ENCODE results near the gene OTOR.

DNA sequence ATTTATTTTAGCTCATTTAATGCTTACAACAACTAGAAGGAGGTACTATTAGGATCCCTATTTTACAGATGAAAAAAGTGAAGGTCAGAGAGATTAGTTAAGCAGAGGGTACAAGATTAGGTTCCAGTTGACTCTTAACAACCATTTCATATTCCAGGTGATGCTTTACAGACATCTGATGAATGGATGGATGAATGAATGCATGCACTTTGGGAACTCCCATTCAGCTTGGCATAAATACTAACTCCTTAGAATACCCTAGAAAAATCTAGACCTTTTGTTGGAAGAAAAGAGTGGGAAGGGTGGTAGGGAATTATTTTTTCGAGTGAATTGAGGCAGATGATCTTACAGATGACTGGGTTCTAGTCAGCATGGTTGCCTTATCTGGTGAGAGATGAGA lies 19.1 kb upstream of the OTOR start:
- no peak for TF ChIP-seq POLR2A (IDR thresholded peaks at IDR 0.05; ENCODE audit: low read depth, low read length)
- no peak for TF ChIP-seq TAF1 (IDR thresholded peaks at IDR 0.05; ENCODE audit: low read depth, low read length)

Data from GM12891 (cell line).